ENCODE results near the gene ANKRD42. TPM values are rescaled to one million over a fixed set of nuclear protein-coding genes. Genes with fewer than 3 reads are reported as not detected.

Gene ANKRD42
- total RNA-seq, 1 experiment from 2014 or later = 10.4 TPM

- BruUV-seq (replicated peaks) = TSS peak; percentile 58
- no peaks in the 10 kb centered on the region for H3K27me3 ChIP-seq (ENCODE audit: insufficient read depth, low read depth)
- no peak for TF ChIP-seq EZH2 (IDR thresholded peaks at IDR 0.05; ENCODE audit: low read depth)
- no peak for TF ChIP-seq CTCF (conservative IDR thresholded peaks at IDR 0.05)
- H3K4me3 ChIP-seq = peak overlapping the region; percentile 97
- POLR2A ChIA-PET (ENCODE audit: unreplicated experiment) = interaction anchor here (0.6 to 1.5 kb wide), 3 partner anchors 52 to 256 kb away, joined by 7 to 9 read pairs (median 7); partner anchors contain the start of gene DDIAS
- H3K4me1 ChIP-seq (replicated peaks; ENCODE audit: insufficient read depth) = peaks cover 38% of the 10 kb centered on the region
- H2AFZ ChIP-seq = peak overlapping the region; percentile 46; the same call in 1 of the 2 replicates
- H3K9me3 ChIP-seq (ENCODE audit: insufficient read depth, low read depth) = no peaks in the 10 kb centered on the region
- no peaks in the 10 kb centered on the region for H3K9me2 ChIP-seq (ENCODE audit: insufficient read depth)
- peaks cover 40% of the 10 kb centered on the region for H3F3A ChIP-seq (ENCODE audit: insufficient read depth, low read depth)
- peaks cover 45% of the 10 kb centered on the region for H4K20me1 ChIP-seq (ENCODE audit: insufficient read depth)
- peak overlapping the region; percentile 84 for H3K27ac ChIP-seq
- CTCF ChIA-PET = no interaction called here
- H3K36me3 ChIP-seq (ENCODE audit: low read depth) = peaks cover 33% of the 10 kb centered on the region
- H3K79me2 ChIP-seq (ENCODE audit: low read depth) = peaks cover 58% of the 10 kb centered on the region
- intact Hi-C loops (cut with micrococcal nuclease; ENCODE audit: unreplicated experiment) = loop anchor here (1.0 to 5.0 kb wide), 4 partner anchors 65 to 440 kb away; partner anchors contain the start of genes CCDC90B and DDIAS
- peak; percentile 29 to 44 for DNase-seq
- H3K4me2 ChIP-seq = peak overlapping the region; percentile 99
Measured at GRCh38 chr11:83157594-83158356, 35.7 kb upstream of the ANKRD42 start.

GRCh38 chr11:83158357-83158786, 35.1 kb upstream of the ANKRD42 start:
- intact Hi-C loops (cut with micrococcal nuclease; ENCODE audit: unreplicated experiment) = loop anchor here (5.0 kb wide), 2 partner anchors 129 to 441 kb away; partner anchors contain the start of gene CCDC90B
- Histone ChIP-seq H3K79me2 (ENCODE audit: low read depth) (peaks cover 64% of the 10 kb centered on the region), H3K9me2 (ENCODE audit: insufficient read depth) (no peaks in the 10 kb centered on the region), H4K20me1 (ENCODE audit: insufficient read depth) (peaks cover 50% of the 10 kb centered on the region), H3K27me3 (ENCODE audit: insufficient read depth, low read depth) (no peaks in the 10 kb centered on the region), H3K36me3 (ENCODE audit: low read depth) (peaks cover 33% of the 10 kb centered on the region), H3F3A (ENCODE audit: insufficient read depth, low read depth) (peaks cover 40% of the 10 kb centered on the region), H3K4me3 (peak overlapping the region; percentile 97), H3K4me2 (peak overlapping the region; percentile 99), H3K9me3 (ENCODE audit: insufficient read depth, low read depth) (no peaks in the 10 kb centered on the region), H2AFZ (no peak overlapping the region), H3K27ac (peak overlapping the region; percentile 84), H3K4me1 (replicated peaks; ENCODE audit: insufficient read depth) (peaks cover 38% of the 10 kb centered on the region)
- BruUV-seq (replicated peaks) = no TSS peak
- CTCF ChIA-PET = no interaction called here
- TF ChIP-seq CTCF (conservative IDR thresholded peaks at IDR 0.05) = no peak
- TF ChIP-seq EZH2 (IDR thresholded peaks at IDR 0.05; ENCODE audit: low read depth) = no peak
- POLR2A ChIA-PET (ENCODE audit: unreplicated experiment) = no interaction called here
- DNase-seq = no peak

- intact Hi-C loops (cut with micrococcal nuclease; ENCODE audit: unreplicated experiment) = loop anchor here (5.0 kb wide), 2 partner anchors 128 to 442 kb away; partner anchors contain the start of gene CCDC90B
- Histone ChIP-seq H3K9me3 (ENCODE audit: insufficient read depth, low read depth) (no peaks in the 10 kb centered on the region), H3K4me1 (replicated peaks; ENCODE audit: insufficient read depth) (peaks cover 38% of the 10 kb centered on the region), H3K4me2 (peak overlapping the region; percentile 99), H2AFZ (no peak overlapping the region), H3K27ac (peak overlapping the region; percentile 84), H3K9me2 (ENCODE audit: insufficient read depth) (no peaks in the 10 kb centered on the region), H4K20me1 (ENCODE audit: insufficient read depth) (peaks cover 50% of the 10 kb centered on the region), H3F3A (ENCODE audit: insufficient read depth, low read depth) (peaks cover 40% of the 10 kb centered on the region), H3K36me3 (ENCODE audit: low read depth) (peaks cover 40% of the 10 kb centered on the region), H3K27me3 (ENCODE audit: insufficient read depth, low read depth) (no peaks in the 10 kb centered on the region), H3K79me2 (ENCODE audit: low read depth) (peaks cover 73% of the 10 kb centered on the region), H3K4me3 (peak overlapping the region; percentile 97)
- ChIA-PET CTCF (interaction anchor here (0.8 kb wide), 1 partner anchor 291 kb away, joined by 3 read pairs; no protein-coding TSS in a partner anchor), POLR2A (ENCODE audit: unreplicated experiment) (no interaction called here)
- DNase-seq = no peak
- TF ChIP-seq CTCF (conservative IDR thresholded peaks at IDR 0.05) (no peak), EZH2 (IDR thresholded peaks at IDR 0.05; ENCODE audit: low read depth) (no peak)
- no TSS peak for BruUV-seq (replicated peaks)
Measured at GRCh38 chr11:83158965-83159901, 34.3 kb upstream of the ANKRD42 start.

All from PC-9 (cell line).